Mesothelial cell of epicardium (in vitro differentiated cells): Measurements from ENCODE around the gene EML4. TPM values are rescaled to one million over a fixed set of nuclear protein-coding genes. Genes with fewer than 3 reads are reported as not detected.

ENCODE experiments used
- DNase-seq, 2 experiments: peaks; one replicate each; pipeline ENCODE4 v3.0.0; 2021; ENCODE audit warnings: low spot score in 2 of 2; ENCODE audit not compliant: unreplicated experiment in 2 of 2
- H3K27ac Mint-ChIP-seq: 2 replicates; pipeline ENCODE4 v1.8.0; 2021; ENCODE audit warnings: mixed read lengths
- H3K27me3 Mint-ChIP-seq: 2 replicates; pipeline ENCODE4 v1.8.0; 2021; ENCODE audit warnings: low read depth, mixed read lengths
- H3K36me3 Mint-ChIP-seq: 2 replicates; pipeline ENCODE4 v1.8.0; 2021; ENCODE audit warnings: mixed read lengths
- H3K4me1 Mint-ChIP-seq: 2 replicates; pipeline ENCODE4 v1.8.0; 2021; ENCODE audit warnings: mixed read lengths
- H3K4me3 Mint-ChIP-seq: 2 replicates; pipeline ENCODE4 v1.8.0; 2021; ENCODE audit warnings: mild to moderate bottlenecking, moderate library complexity, mixed read lengths
- H3K9me3 Mint-ChIP-seq: 2 replicates; pipeline ENCODE4 v1.8.0; 2021; ENCODE audit warnings: mixed read lengths
- CTCF ChIP-seq: fragments of 200-600 bp; sonication (generic); IDR thresholded peaks from one replicate; pipeline ENCODE4 v1.5.0; 2021; ENCODE audit warnings: antibody characterized with exemption; ENCODE audit not compliant: unreplicated experiment
- total RNA-seq: library from RNA; stranded (reverse); gene quantifications from 3 replicates; pipeline ENCODE4 v1.2.1, GENCODE V29; 2021

The EML4 gene
- total RNA-seq, 1 donor from 2014 or later = 95.6 TPM

GRCh38 chr2:42317945-42318344, 148.8 kb downstream of the EML4 start:
- H3K27ac Mint-ChIP-seq = no peak overlapping the region
- no peaks in the 10 kb centered on the region for H3K27me3 Mint-ChIP-seq
- no peaks in the 10 kb centered on the region for H3K9me3 Mint-ChIP-seq
- no peak for TF ChIP-seq CTCF
- H3K4me3 Mint-ChIP-seq = no peak overlapping the region
- DNase-seq = no peak
- peaks cover 21% of the 10 kb centered on the region for H3K36me3 Mint-ChIP-seq
- no peaks in the 10 kb centered on the region for H3K4me1 Mint-ChIP-seq

- DNase-seq = no peak
- Mint-ChIP-seq H3K27me3 (no peaks in the 10 kb centered on the region), H3K9me3 (no peaks in the 10 kb centered on the region), H3K36me3 (peaks cover 21% of the 10 kb centered on the region), H3K4me3 (no peak overlapping the region), H3K27ac (no peak overlapping the region), H3K4me1 (no peaks in the 10 kb centered on the region)
- no peak for TF ChIP-seq CTCF
Observed at GRCh38 chr2:42319265-42319664, 150.1 kb downstream of the EML4 start.

- H3K4me3 Mint-ChIP-seq = no peak overlapping the region
- H3K27ac Mint-ChIP-seq = no peak overlapping the region
- TF ChIP-seq CTCF = no peak
- H3K4me1 Mint-ChIP-seq = no peaks in the 10 kb centered on the region
- peaks cover 14% of the 10 kb centered on the region for H3K36me3 Mint-ChIP-seq
- no peaks in the 10 kb centered on the region for H3K27me3 Mint-ChIP-seq
- no peaks in the 10 kb centered on the region for H3K9me3 Mint-ChIP-seq
- no peak for DNase-seq
Observed at GRCh38 chr2:42321452-42322064, 152.4 kb downstream of the EML4 start.

DNA sequence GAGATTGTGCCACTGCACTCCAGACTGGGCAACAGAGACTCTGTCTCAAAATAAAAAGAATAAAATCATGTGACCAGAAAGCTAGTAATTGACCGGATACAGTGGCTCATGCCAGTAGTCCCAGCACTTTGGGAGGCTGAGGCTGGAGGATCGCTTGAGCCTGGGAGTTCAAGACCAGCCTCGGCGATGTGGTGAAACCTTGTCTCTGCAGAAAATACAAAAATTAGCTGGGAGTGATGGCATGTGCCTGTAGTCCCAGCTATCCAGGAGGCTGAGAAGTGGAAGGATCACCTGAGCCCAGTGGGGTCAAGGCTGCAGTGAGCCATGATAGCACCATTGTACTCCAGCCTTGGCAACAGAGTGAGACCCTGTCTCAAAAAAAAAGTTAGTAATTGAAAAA, 155.1 kb downstream of the EML4 start:
- no peaks in the 10 kb centered on the region for H3K9me3 Mint-ChIP-seq
- no peak for DNase-seq
- no peaks in the 10 kb centered on the region for H3K4me1 Mint-ChIP-seq
- TF ChIP-seq CTCF = no peak
- no peaks in the 10 kb centered on the region for H3K27me3 Mint-ChIP-seq
- H3K36me3 Mint-ChIP-seq = peaks cover 18% of the 10 kb centered on the region
- no peak overlapping the region for H3K4me3 Mint-ChIP-seq
- H3K27ac Mint-ChIP-seq = no peak overlapping the region

GRCh38 chr2:42324949-42325348, 155.8 kb downstream of the EML4 start:
- TF ChIP-seq CTCF = no peak
- no peak for DNase-seq
- H3K27me3 Mint-ChIP-seq = no peaks in the 10 kb centered on the region
- H3K9me3 Mint-ChIP-seq = no peaks in the 10 kb centered on the region
- peaks cover 20% of the 10 kb centered on the region for H3K36me3 Mint-ChIP-seq
- no peak overlapping the region for H3K27ac Mint-ChIP-seq
- no peak overlapping the region for H3K4me3 Mint-ChIP-seq
- H3K4me1 Mint-ChIP-seq = no peaks in the 10 kb centered on the region

DNA sequence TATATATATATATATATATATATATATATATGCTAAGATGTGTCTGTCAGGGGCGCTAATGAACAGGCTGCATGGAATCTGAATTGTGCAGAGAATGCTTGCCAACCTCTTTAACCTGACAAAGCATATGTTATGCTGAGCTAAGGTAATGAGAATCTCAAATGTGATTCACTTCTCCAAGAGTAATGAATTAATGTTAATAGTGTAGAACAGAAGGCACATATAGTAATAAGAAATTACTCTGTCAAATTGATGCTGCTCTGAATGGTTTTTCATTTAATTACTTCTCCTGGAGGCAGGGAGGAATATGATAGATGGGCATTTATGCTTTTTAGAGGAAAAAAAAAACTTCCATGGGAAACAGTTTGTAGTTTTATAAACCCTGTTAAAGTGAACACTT, 156.5 kb downstream of the EML4 start:
- TF ChIP-seq CTCF = no peak
- Mint-ChIP-seq H3K27ac (no peak overlapping the region), H3K36me3 (peaks cover 20% of the 10 kb centered on the region)

More for the DNA sequence above, 156.5 kb downstream of the EML4 start:
- Mint-ChIP-seq H3K4me3 (no peak overlapping the region), H3K27me3 (no peaks in the 10 kb centered on the region), H3K4me1 (no peaks in the 10 kb centered on the region), H3K9me3 (no peaks in the 10 kb centered on the region)
- DNase-seq = no peak
